Activated T-helper 1 cell treated with Interleukin-2 at 50 U/mL for 16 hours (primary cell): ENCODE data around the gene DHX15.
"Not testable (repeated sequence)": the region's sequence is repeated elsewhere in the genome, so short reads cannot be mapped to it uniquely, and the experiment has no call there.

Experiments
- DNase-seq: peaks from one replicate; pipeline ENCODE4 v3.0.0-alpha.2; 2020; ENCODE audit warnings: low read depth

The DHX15 gene

DNA sequence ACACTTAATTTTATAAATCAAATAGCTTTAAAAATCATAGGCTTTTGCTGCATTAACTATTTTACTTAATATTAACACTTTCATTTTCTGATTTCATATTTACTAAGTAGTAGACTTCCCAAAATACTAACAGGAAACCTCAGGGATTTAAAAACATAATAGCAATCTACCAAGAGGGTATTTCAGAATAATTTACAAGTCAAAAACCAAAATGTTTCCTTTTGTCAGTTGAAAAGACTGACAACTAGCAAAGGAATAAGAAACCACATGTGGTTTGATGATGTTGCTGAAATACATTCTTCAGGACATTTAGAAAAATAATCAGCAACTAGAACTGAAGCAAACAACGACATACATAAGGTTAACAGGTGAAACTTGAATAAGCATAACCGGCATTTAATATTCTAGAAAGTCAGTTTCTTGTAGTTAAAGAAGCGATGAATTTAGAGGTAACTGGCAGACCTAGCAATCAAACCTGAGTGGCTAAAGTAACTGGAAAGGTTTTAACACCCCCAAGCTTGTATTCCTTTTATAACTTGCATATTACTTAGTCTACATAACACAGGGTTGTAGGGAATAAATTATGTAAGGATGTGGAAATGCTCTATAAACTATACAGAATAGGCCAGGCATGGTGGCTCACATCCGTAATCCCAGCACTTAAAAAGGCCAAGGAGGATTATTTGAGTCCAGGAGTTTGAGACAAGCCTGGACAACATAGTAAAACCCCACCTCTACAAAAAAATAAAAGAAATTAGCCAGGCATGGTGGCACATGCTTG lies 40.0 kb downstream of the DHX15 start:
- DNase-seq = no peak

GRCh38 chr4:24537025-24537424 lies 47.3 kb downstream of the DHX15 start:
- no peak for DNase-seq

DNA sequence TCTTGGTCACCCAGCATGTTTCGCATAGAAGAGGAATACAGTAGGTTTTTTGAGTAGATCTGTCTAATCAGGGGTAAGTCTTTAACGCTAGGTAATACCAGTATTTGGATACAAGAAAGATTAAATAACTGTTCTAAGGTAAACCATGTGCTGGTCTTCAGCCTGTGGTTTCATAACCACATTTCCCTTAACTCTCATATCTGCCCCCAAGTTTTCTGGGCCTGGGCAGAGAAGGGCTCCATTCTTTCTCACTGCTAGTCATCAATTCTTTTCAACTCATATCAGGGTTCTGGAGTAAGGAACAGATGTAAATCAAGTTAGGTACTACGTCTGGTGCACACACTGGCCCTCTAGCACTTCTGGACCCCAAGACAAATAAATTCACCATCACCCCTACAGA lies 49.0 kb downstream of the DHX15 start:
- DNase-seq = no peak

GRCh38 chr4:24533364-24533763 lies 51.0 kb downstream of the DHX15 start:
- no peak for DNase-seq

GRCh38 chr4:24529555-24529954 lies 54.8 kb downstream of the DHX15 start:
- no peak for DNase-seq

DNA sequence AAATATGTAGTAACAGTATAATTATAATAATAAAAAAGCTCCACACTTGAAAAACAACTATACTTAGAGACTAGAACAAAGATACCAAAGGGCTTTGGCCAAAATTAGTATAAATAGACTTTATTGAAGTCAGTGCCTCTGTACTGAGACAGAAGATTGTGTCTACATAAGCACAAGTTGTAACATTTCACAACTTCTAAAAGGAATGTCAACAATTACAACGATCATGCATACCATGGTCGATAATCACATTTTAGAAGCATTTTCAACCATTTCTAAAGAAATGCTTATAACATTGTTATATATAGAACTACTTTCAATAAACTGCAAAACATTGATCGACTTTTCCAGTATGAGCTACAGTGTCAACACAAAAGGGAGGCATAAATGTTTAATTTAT lies 57.0 kb downstream of the DHX15 start:
- DNase-seq = no peak

GRCh38 chr4:24521544-24521943 lies 62.8 kb downstream of the DHX15 start:
- DNase-seq = no peak

GRCh38 chr4:24519649-24520048 lies 64.7 kb downstream of the DHX15 start:
- DNase-seq = no peak

GRCh38 chr4:24517676-24518075 lies 66.7 kb downstream of the DHX15 start:
- DNase-seq = no peak

- no peak for DNase-seq
These were observed 67.4 kb downstream of the DHX15 start for GRCh38 chr4:24516926-24517325.

DNA sequence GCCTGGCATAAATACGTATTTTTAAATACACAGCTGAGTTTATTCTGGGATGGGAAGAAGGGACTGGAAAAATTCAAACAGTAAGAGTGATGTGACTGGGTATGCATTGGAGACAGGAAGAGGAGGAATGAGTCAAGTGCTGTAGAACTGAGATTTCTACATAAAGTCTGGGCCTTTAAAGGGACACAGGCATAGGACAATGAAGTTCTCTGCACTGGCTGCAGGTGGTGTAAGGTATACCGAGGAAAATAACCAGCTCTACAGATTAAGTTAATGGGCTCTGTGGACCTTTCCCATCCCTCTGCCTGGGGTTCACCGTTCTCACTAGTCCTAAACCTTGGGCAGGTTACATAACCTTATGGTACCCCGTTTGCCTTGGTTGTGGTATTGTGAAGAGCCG lies 68.7 kb downstream of the DHX15 start:
- no peak for DNase-seq

- no peak for DNase-seq
These were observed 69.5 kb downstream of the DHX15 start for GRCh38 chr4:24514808-24515207.

DNA sequence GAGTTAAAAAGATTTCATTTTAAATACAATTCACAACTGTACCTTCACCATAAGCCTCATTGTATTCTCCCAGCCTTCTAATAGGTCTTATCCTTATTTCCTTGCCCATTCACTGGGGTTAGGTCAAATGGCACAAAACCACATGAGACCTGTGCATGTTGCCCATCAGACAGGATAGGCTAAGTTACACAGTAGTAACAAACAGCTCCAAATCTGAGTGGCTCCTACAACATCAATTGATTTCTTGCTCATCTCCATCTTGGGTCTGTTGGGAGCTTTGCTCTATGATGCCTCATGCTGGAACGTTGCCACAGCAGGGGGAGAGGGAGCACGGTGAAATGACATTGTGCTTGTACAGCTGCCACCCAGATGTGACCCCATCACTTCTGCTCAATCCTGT lies 70.6 kb downstream of the DHX15 start:
- DNase-seq = no peak

DNA sequence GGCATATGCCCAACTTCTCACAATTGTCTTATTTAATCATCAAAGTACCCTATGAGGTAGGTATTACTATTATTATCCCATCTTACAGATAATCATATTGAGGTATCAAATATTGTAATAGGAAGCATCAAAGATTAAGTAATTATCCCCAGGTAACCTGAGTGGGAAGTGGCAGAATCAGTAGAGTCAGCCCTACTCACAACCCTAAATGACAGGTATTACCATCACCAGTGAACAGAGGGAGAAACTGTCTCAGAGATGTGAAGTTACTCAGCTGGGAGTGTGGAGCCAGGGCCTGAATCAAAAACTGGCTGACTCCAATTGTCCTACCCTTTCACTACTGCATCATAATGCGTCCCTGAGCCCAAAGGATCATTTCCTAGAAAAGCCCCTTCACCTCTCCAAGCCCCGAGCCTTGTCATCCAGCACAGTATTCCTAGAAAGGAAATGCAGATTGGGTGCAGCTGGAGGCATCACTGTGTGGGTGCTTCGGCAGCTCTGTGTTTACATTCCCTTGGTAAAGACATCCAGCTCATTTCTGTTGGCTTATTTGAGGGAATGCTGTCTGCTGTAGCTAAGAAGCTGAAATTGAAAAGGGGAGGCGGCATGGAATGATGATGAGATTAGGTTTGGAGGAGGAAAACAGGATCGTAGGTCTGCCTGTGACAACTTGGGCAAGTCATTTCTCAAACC lies 72.8 kb downstream of the DHX15 start:
- no peak for DNase-seq

DNA sequence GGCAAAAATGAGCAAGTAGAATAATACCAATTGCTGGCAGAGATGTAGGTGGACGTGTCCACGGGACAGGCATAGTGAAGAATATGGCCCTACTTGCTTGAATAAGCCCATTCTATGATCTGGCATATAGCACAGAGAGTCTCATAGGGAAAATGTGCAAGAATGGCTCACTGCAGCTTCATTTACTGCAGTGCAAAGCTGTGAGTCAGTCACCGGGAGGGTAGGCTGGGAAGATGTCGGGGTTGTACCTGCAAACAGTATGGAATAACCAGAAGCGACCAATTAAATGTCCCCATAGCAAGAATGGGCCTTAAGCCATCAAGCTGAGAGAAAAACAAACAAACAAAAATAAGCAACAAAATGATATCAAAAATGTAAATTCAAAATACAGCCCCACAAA lies 74.3 kb downstream of the DHX15 start:
- no peak for DNase-seq

DNA sequence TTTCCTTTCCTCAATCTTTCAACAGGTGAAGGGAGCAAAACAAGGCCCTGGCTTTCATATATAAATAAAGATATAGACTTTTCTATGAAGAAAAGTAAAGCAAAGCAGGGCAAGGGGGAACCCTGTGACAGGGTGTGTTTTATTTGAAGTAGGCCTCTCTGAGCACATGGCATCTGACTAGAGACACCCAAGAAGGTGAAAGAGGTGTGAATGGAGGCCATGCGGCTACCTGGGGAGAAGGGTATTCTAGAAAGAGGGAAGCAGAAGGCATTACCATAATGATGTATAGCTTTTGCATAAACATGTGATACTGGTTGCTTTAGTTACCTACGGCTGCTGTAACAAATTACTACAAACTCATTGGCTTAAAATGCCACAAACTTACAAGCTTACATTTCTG lies 75.8 kb downstream of the DHX15 start:
- DNase-seq = no peak

- no peak for DNase-seq
These were observed 76.9 kb downstream of the DHX15 start for GRCh38 chr4:24507439-24507838.

GRCh38 chr4:24503090-24503489 lies 81.3 kb downstream of the DHX15 start:
- not testable (repeated sequence) for DNase-seq

DNA sequence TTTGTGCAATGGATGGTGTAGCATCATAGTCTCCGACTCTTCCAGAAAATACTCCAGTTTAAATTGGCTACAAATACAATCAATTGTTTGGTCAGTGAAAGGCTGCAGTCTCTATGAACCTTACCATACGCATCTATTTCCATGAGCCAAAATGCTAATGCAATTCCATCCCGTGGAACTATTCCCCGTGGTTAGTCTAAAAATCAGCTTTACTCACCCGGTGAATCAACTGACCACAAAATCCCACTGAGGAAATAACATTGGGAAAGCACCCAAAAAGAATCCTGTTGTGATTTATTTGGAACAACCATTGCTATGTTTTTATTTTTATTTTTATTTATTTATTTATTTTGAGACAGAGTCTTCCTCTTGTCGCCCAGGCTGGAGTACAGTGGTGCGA lies 87.1 kb downstream of the DHX15 start:
- no peak for DNase-seq

- no peak for DNase-seq
These were observed 87.8 kb downstream of the DHX15 start for GRCh38 chr4:24496597-24496996.

- no peak for DNase-seq
These were observed 89.0 kb downstream of the DHX15 start for GRCh38 chr4:24495388-24495787.

- no peak for DNase-seq
These were observed 94.5 kb downstream of the DHX15 start for GRCh38 chr4:24489870-24490269.

GRCh38 chr4:24488399-24489164 lies 95.8 kb downstream of the DHX15 start:
- no peak for DNase-seq
